A673 (cell line): ENCODE measurements around the gene SEMA5B.

ENCODE experiments used
- CTCF ChIP-seq: fragments of 300-800, 200-600 bp; sonication (generic); conservative IDR thresholded peaks from 2 replicates; pipeline ENCODE4 v1.5.1; 2017; ENCODE audit warnings: low read depth, mild to moderate bottlenecking, antibody characterized with exemption, low read length, moderate library complexity, mixed read lengths
- EZH2 ChIP-seq: fragments of 200-600 bp; sonication (generic); IDR thresholded peaks from 2 replicates; pipeline ENCODE4 v1.6.1; 2017; ENCODE audit warnings: borderline replicate concordance, low read depth, mild to moderate bottlenecking, mixed read lengths, antibody characterized with exemption, low read length; ENCODE audit not compliant: poor library complexity, severe bottlenecking

DNA sequence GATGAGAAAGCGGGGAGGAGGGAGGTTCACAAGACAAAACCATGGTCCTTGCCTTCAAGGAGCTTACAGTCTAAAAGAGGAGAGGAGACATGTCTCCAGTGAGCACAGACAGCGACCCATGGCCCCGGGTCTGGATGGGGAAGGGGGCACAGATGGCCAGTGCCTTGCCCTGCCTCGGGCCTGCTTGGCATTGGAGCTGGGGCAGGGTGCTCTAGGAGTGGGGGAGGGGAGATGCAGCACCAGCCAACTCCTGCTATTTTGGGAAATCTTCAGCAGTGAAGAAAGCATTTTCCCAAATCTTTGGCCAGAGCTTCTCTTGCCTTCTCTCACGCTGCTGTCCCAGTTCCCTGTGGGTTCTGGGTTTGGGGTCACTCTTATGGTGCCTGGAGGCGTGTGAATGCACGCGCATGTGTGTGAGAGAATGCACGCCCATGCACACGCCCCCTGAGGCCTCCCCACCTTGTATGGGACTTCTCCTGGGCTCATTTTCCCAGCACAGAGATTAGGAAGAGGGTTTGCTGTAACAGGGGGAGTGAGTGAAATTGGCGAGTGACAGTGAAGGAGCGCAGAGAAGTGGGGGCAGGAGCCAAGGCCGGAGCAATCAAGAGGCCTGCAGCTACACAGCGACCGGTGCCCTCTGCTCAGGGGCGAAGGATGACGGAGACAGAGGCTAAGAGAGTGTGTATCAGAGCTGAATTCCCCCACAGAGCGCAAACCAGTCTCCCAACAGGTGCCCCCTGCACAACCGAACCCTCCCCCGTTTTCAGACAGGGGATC is 71.5 kb downstream of the SEMA5B start:
- TF ChIP-seq CTCF = no peak
- TF ChIP-seq EZH2 = no peak
